NCI-H2081 (cell line): Measurements from ENCODE around the gene PPP1R2B.

ENCODE experiments used
- DNase-seq, 2 experiments: peaks; one replicate each; lab custom pipeline; 2025; lab: John Stamatoyannopoulos, UW

The PPP1R2B gene

GRCh38 chr5:156879665-156880285, 29.7 kb downstream of the PPP1R2B start:
- DNase-seq: peak; percentile 62 to 85

GRCh38 chr5:156883316-156883875, 33.3 kb downstream of the PPP1R2B start:
- DNase-seq: peak in 1 of 2 experiments; percentile 23

DNA sequence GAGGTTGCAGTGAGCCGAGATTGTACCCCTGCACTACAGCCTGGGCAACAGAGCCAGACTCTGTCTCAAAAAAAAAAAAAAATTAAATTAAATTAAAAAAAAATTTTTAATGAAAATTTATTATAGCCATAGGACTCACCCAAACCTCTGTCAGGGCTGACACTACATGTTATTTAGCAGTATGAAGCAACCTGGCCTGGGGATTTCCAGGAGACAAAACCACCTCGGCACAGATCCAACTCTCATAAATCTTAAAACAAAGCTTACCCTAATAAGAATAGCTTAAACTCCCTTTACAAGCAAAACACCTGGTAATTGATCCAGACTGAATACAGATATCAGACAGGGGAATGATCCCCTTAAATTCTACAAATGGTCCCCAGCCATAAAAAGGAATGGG, 38.4 kb downstream of the PPP1R2B start:
- DNase-seq: no peak

GRCh38 chr5:156892223-156892622, 42.1 kb downstream of the PPP1R2B start:
- no peak for DNase-seq

- no peak for DNase-seq
Measured at GRCh38 chr5:156892864-156893263, 42.8 kb downstream of the PPP1R2B start.

- no peak for DNase-seq
Measured at GRCh38 chr5:156893517-156893916, 43.4 kb downstream of the PPP1R2B start.

GRCh38 chr5:156896546-156896945, 46.5 kb downstream of the PPP1R2B start:
- no peak for DNase-seq
